Natural killer cell (primary cell): ENCODE data around the gene MAN2A2. TPM values are rescaled to one million over a fixed set of nuclear protein-coding genes. Genes with fewer than 3 reads are reported as not detected.

ENCODE experiments used
- ATAC-seq, 3 donors: fragments of 150-1000 bp in 2 of 3; fragments of 200-7000 bp in 1 of 3; cut with Tn5 transposase; 1 replicate in 1 of 3; 2 replicates in 2 of 3; pipeline ENCODE4 v1.10.0; 2021; ENCODE audit warnings: mild to moderate bottlenecking in 2 of 3, moderate library complexity in 2 of 3
- DNase-seq, 2 donors: peaks; one replicate each; pipeline versions ENCODE4 v3.0.0 to v3.0.0-alpha.2; 2013 to 2021; ENCODE audit warnings: mixed read lengths in 1 of 2
- H3K27ac ChIP-seq: one replicate; pipeline ENCODE4 v1.5.1; 2013; ENCODE audit warnings: mild to moderate bottlenecking, low read length
- H3K27me3 ChIP-seq: one replicate; pipeline ENCODE4 v1.6.1; 2013; ENCODE audit warnings: low read length; ENCODE audit not compliant: control insufficient read depth, insufficient read depth
- H3K36me3 ChIP-seq: one replicate; pipeline ENCODE4 v1.6.1; 2013; ENCODE audit warnings: low read length; ENCODE audit not compliant: control insufficient read depth, insufficient read depth
- H3K4me1 ChIP-seq: one replicate; pipeline ENCODE4 v1.6.1; 2013; ENCODE audit warnings: low read length; ENCODE audit not compliant: control insufficient read depth, insufficient read depth
- H3K4me3 ChIP-seq: one replicate; pipeline ENCODE4 v1.5.1; 2013; ENCODE audit warnings: low read length
- H3K9me3 ChIP-seq: one replicate; pipeline ENCODE4 v1.6.1; 2013; ENCODE audit warnings: low read length; ENCODE audit not compliant: control insufficient read depth, insufficient read depth
- H3K27ac Mint-ChIP-seq, 2 donors: one replicate each; pipeline ENCODE4 v1.8.0; 2022; ENCODE audit warnings: mild to moderate bottlenecking in 2 of 2, mixed read lengths in 2 of 2, moderate library complexity in 1 of 2
- H3K27me3 Mint-ChIP-seq, 2 donors: one replicate each; pipeline ENCODE4 v1.8.0; 2022; ENCODE audit warnings: low read depth in 2 of 2, mixed read lengths in 2 of 2
- H3K36me3 Mint-ChIP-seq: one replicate; pipeline ENCODE4 v1.8.0; 2022; ENCODE audit warnings: mixed read lengths
- H3K4me1 Mint-ChIP-seq, 2 donors: one replicate each; pipeline ENCODE4 v1.8.0; 2022; ENCODE audit warnings: mixed read lengths in 2 of 2
- H3K4me3 Mint-ChIP-seq: one replicate; pipeline ENCODE4 v1.8.0; 2022; ENCODE audit warnings: mild to moderate bottlenecking, moderate library complexity, mixed read lengths
- H3K9me3 Mint-ChIP-seq, 2 donors: one replicate each; pipeline ENCODE4 v1.8.0; 2022; ENCODE audit warnings: mixed read lengths in 2 of 2
- CTCF ChIP-seq: fragments of 200-600 bp; IDR thresholded peaks from one replicate; pipeline ENCODE4 v1.8.0; 2022; ENCODE audit warnings: antibody characterized with exemption
- WGBS: methylation state at CpG from one replicate; pipeline ENCODE4 v1.1.7; 2013; ENCODE audit warnings: missing lambda C conversion rate; ENCODE audit not compliant: insufficient coverage; 5-methylcytosine and 5-hydroxymethylcytosine counted together
- intact Hi-C: fragments of 100-400 bp; cut with micrococcal nuclease; formaldehyde crosslinking; loops from one replicate; pipeline ENCODE4 v1.14.2; 2022
- total RNA-seq, 4 donors: library from RNA; stranded (reverse); fragments of 120-200 nt in 1 of 4; gene quantifications; one replicate each; pipeline versions ENCODE4 v1.2.3 to v1.2.4, GENCODE V29; 2013 to 2022

Gene MAN2A2
- total RNA-seq, 3 donors from 2014 or later (not counting 1 experiment from before 2014, with no cell fraction given), result 158 to 200 (median 177) TPM

GRCh38 chr15:90957791-90958190, 54.7 kb downstream of the MAN2A2 start:
- no peak for DNase-seq

DNA sequence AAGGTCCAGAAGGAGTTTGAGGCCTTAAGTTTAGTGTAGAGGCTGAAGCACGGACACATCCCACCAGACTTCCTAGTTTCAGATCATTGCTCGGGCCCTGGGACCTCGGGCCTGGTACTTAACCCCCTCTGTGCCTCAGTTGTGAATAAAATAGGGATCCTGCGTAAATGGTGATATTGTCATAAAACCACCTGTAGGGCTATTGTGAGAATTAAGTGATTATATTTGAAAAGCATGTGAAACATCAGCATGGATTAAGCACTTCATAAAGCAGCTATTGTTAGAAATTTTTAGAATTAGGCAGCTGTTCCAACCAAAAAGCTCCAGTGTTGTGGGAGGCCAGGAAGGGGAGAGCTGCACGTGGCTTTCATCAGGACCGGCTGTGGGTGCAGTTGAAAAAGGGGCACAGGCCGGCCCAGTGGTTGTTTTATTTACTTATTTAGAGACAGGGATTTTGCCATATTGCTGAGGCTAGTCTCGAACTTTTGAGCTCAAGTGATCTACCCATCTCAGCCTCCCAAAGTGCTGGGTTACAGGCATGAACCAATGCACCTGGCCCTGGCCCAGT, 56.0 kb downstream of the MAN2A2 start:
- Histone ChIP-seq H3K9me3 (no peaks in the 10 kb centered on the region), H3K27ac (no peak overlapping the region), H3K4me3 (no peak overlapping the region), H3K27me3 (no peaks in the 10 kb centered on the region), H3K36me3 (peaks cover 10% of the 10 kb centered on the region), H3K4me1 (peaks cover 20% of the 10 kb centered on the region)
- Mint-ChIP-seq H3K4me3 (no peak overlapping the region), H3K27ac (no peak overlapping the region), H3K4me1 (peaks cover 0 to 6% of the 10 kb centered on the region in 2 donors), H3K36me3 (no peaks in the 10 kb centered on the region), H3K27me3 (no peaks in the 10 kb centered on the region), H3K9me3 (no peaks in the 10 kb centered on the region)
- no peak for TF ChIP-seq CTCF
- ATAC-seq, result no peak
- 91% methylated on average over 7 of the region's 8 CpGs for WGBS
- no peak for DNase-seq
- intact Hi-C loops, result no loop called here

More at GRCh38 chr15:90957791-90958190, 54.7 kb downstream of the MAN2A2 start:
- intact Hi-C loops, result loop anchor here (2.0 kb wide), 1 partner anchor 91 kb away; no protein-coding TSS in a partner anchor
- Histone ChIP-seq H3K4me1 (peaks cover 20% of the 10 kb centered on the region), H3K27ac (no peak overlapping the region), H3K27me3 (no peaks in the 10 kb centered on the region), H3K4me3 (no peak overlapping the region), H3K36me3 (peaks cover 21% of the 10 kb centered on the region), H3K9me3 (no peaks in the 10 kb centered on the region)
- Mint-ChIP-seq H3K27me3 (no peaks in the 10 kb centered on the region), H3K4me3 (peak overlapping the region; percentile 47), H3K4me1 (peaks cover 0 to 10% of the 10 kb centered on the region in 2 donors), H3K36me3 (no peaks in the 10 kb centered on the region), H3K27ac (no peak overlapping the region), H3K9me3 (no peaks in the 10 kb centered on the region)
- 98% methylated on average over 6 of the region's 6 CpGs for WGBS
- no peak for TF ChIP-seq CTCF
- no peak for ATAC-seq

GRCh38 chr15:90959894-90960293, 56.8 kb downstream of the MAN2A2 start:
- H3K4me3 ChIP-seq, result no peak overlapping the region
- no peaks in the 10 kb centered on the region for H3K27me3 Mint-ChIP-seq
- no peaks in the 10 kb centered on the region for H3K36me3 Mint-ChIP-seq
- no peaks in the 10 kb centered on the region for H3K9me3 ChIP-seq
- no peaks in the 10 kb centered on the region for H3K9me3 Mint-ChIP-seq
- H3K27ac Mint-ChIP-seq, result no peak overlapping the region
- ATAC-seq (no peak), DNase-seq (no peak)
- TF ChIP-seq CTCF, result no peak
- H3K4me1 ChIP-seq, result peaks cover 15% of the 10 kb centered on the region
- 95% methylated on average over 5 of the region's 5 CpGs for WGBS
- H3K36me3 ChIP-seq, result peaks cover 10% of the 10 kb centered on the region
- no peak overlapping the region for H3K27ac ChIP-seq
- intact Hi-C loops, result no loop called here
- no peak overlapping the region for H3K4me3 Mint-ChIP-seq
- peaks cover 0 to 5% of the 10 kb centered on the region in 2 donors for H3K4me1 Mint-ChIP-seq
- H3K27me3 ChIP-seq, result no peaks in the 10 kb centered on the region
